ENCODE measurements around the gene EPHA8. TPM values are rescaled to one million over a fixed set of nuclear protein-coding genes. Genes with fewer than 3 reads are reported as not detected.

Gene EPHA8
- total and polyA plus RNA-seq, 9 of the 15 experiments (the other 6 are each of a cell fraction or from before 2014, with no cell fraction given), result not detected

GRCh38 chr1:22602060-22602740 is 38.9 kb downstream of the EPHA8 start (continued):
- no peak for TF ChIP-seq SNIP1 (IDR thresholded peaks at IDR 0.05; ENCODE audit: low read depth)

GRCh38 chr1:22606161-22606560 is 42.9 kb downstream of the EPHA8 start:
- no peak for DNase-seq (ENCODE audit: extremely low read depth in 1 of 4, low spot score in 3 of 4)
- Histone ChIP-seq H3K36me3 (ENCODE audit: control insufficient read depth, insufficient read depth, low read length) (no peaks in the 10 kb centered on the region), H3K4me3 (no peak overlapping the region), H2AFZ (ENCODE audit: low read depth, low read length) (no peak overlapping the region), H3K27me3 (ENCODE audit: control insufficient read depth in 2 of 2, insufficient read depth in 2 of 2, low read length in 2 of 2) (peaks cover 11 to 42% of the 10 kb centered on the region in 2 experiments; a peak in 3 of 5 replicates), H3K9me1 (ENCODE audit: control insufficient read depth, insufficient read depth, low read length) (no peaks in the 10 kb centered on the region), H3K4me1 (replicated peaks in 1 of 2; ENCODE audit: control insufficient read depth in 2 of 2, insufficient read depth in 2 of 2, low read length in 2 of 2) (peaks cover 0 to under 1% of the 10 kb centered on the region in 2 experiments; a peak in 1 of 5 replicates), H3K9me3 (replicated peaks; ENCODE audit: control insufficient read depth, insufficient read depth, low read depth, low read length) (no peaks in the 10 kb centered on the region), H4K20me1 (replicated peaks; ENCODE audit: control insufficient read depth, insufficient read depth, low read length) (peaks cover 18% of the 10 kb centered on the region), H3K27ac (ENCODE audit: extremely low read depth, low read depth, low read length) (no peak overlapping the region), H3K9ac (ENCODE audit: insufficient read depth in 1 of 2, low read depth in 2 of 2, low read length in 2 of 2) (no peak overlapping the region), H3K79me2 (ENCODE audit: control insufficient read depth, insufficient read depth, low read length) (no peaks in the 10 kb centered on the region), H3K4me2 (ENCODE audit: insufficient read depth, low read length) (no peak overlapping the region)
- BruUV-seq (replicated peaks), result no TSS peak
- in situ Hi-C loops (cut with MboI) (no loop called here), intact Hi-C loops (cut with micrococcal nuclease) (no loop called here)
- TF ChIP-seq ZNF699 (CRISPR knock-in tag; IDR thresholded peaks at IDR 0.05; ENCODE audit: insufficient replicate concordance) (no peak), NFATC3 (IDR thresholded peaks at IDR 0.05) (no peak), POLR2H (tag; IDR thresholded peaks at IDR 0.05; ENCODE audit: low read depth) (no peak), HDAC3 (IDR thresholded peaks at IDR 0.05; ENCODE audit: borderline replicate concordance, partially characterized antibody) (no peak), FIP1L1 (IDR thresholded peaks at IDR 0.05; ENCODE audit: low read depth, low read length, poor library complexity, severe bottlenecking) (no peak), ATF1 (CRISPR knock-in tag; IDR thresholded peaks at IDR 0.05) (no peak), ATF1 (tag; IDR thresholded peaks at IDR 0.05) (no peak), E4F1 (CRISPR knock-in tag; IDR thresholded peaks at IDR 0.05; ENCODE audit: borderline replicate concordance) (no peak), NR2C2 (CRISPR knock-in tag; IDR thresholded peaks at IDR 0.05) (no peak), NR2C2 (tag; IDR thresholded peaks at IDR 0.05) (no peak), ZNF263 (CRISPR knock-in tag; IDR thresholded peaks at IDR 0.05; ENCODE audit: borderline replicate concordance) (no peak), ZFP30 (CRISPR knock-in tag; IDR thresholded peaks at IDR 0.05; ENCODE audit: borderline replicate concordance) (no peak), MAFG (tag; conservative IDR thresholded peaks at IDR 0.05) (no peak), KDM2B (CRISPR knock-in tag; IDR thresholded peaks at IDR 0.05) (no peak), ZNF3 (CRISPR knock-in tag; IDR thresholded peaks at IDR 0.05) (no peak), HOMEZ (CRISPR knock-in tag; IDR thresholded peaks at IDR 0.05) (no peak), ESRRB (CRISPR knock-in tag; IDR thresholded peaks at IDR 0.05; ENCODE audit: borderline replicate concordance) (no peak), CREM (IDR thresholded peaks at IDR 0.05; ENCODE audit: low read depth) (no peak)
- ChIA-PET CTCF (ENCODE audit: low intra/inter-chr PET ratio) (no interaction called here), POLR2A (interaction anchor here (0.8 kb wide), 1 partner anchor 107 kb away, joined by 3 read pairs; no protein-coding TSS in a partner anchor)
- WGBS (ENCODE audit: insufficient coverage, low coverage, missing lambda C conversion rate), result 1% methylated on average over 4 of the region's 4 CpGs
- no peak for FAIRE-seq
- no peak for ATAC-seq

All from K562 (cell line).